ENCODE data around the gene CLIC1. TPM values are rescaled to one million over a fixed set of nuclear protein-coding genes. Genes with fewer than 3 reads are reported as not detected.

Gene CLIC1
- total and polyA plus RNA-seq, 3 donors from 2014 or later: 35.4 to 130 (median 93.5) TPM

GRCh38 chr6:31775633-31776484 is 39.5 kb upstream of the CLIC1 start:
- peaks cover 12% of the 10 kb centered on the region for H3K4me1 ChIP-seq
- TF ChIP-seq CTCF (IDR thresholded peaks at IDR 0.05) (no peak), POLR2A (IDR thresholded peaks at IDR 0.05) (no peak)
- 91 to 93% methylated on average over 30 to 32 of the region's 32 CpGs for WGBS, 2 donors
- no peaks in the 10 kb centered on the region for H3K36me3 ChIP-seq (ENCODE audit: low read depth, missing control alignments)
- intact Hi-C loops (cut with DNase I; ENCODE audit: low total_unique reads): no loop called here
- no peaks in the 10 kb centered on the region for H3K27me3 ChIP-seq
- DNase-seq: no peak
- no peak overlapping the region for H3K4me3 ChIP-seq
- no peaks in the 10 kb centered on the region for H3K9me3 ChIP-seq
- H3K27ac ChIP-seq: no peak overlapping the region

GRCh38 chr6:31775184-31775583 is 38.9 kb upstream of the CLIC1 start:
- Histone ChIP-seq H3K9me3 (no peaks in the 10 kb centered on the region), H3K27me3 (no peaks in the 10 kb centered on the region), H3K36me3 (ENCODE audit: low read depth, missing control alignments) (no peaks in the 10 kb centered on the region), H3K4me1 (peaks cover 12% of the 10 kb centered on the region), H3K27ac (no peak overlapping the region), H3K4me3 (no peak overlapping the region)
- no peak for TF ChIP-seq POLR2A (IDR thresholded peaks at IDR 0.05)
- no peak for TF ChIP-seq CTCF (IDR thresholded peaks at IDR 0.05)
- intact Hi-C loops (cut with DNase I; ENCODE audit: low total_unique reads): no loop called here
- DNase-seq: no peak
- 71 to 93% methylated on average over 4 of the region's 4 CpGs for WGBS, 2 donors

- Histone ChIP-seq H3K36me3 (ENCODE audit: low read depth, missing control alignments) (no peaks in the 10 kb centered on the region), H3K27me3 (no peaks in the 10 kb centered on the region), H3K4me3 (no peak overlapping the region), H3K9me3 (no peaks in the 10 kb centered on the region), H3K27ac (no peak overlapping the region), H3K4me1 (peaks cover 8% of the 10 kb centered on the region)
- intact Hi-C loops (cut with DNase I; ENCODE audit: low total_unique reads): no loop called here
- TF ChIP-seq CTCF (IDR thresholded peaks at IDR 0.05) (no peak), POLR2A (IDR thresholded peaks at IDR 0.05) (no peak)
- WGBS, 2 donors: 36 to 54% methylated on average over 4 of the region's 4 CpGs
- DNase-seq: no peak
Observed at GRCh38 chr6:31771992-31772358, 35.6 kb upstream of the CLIC1 start.

GRCh38 chr6:31770860-31771259 is 34.5 kb upstream of the CLIC1 start:
- H3K4me1 ChIP-seq: no peaks in the 10 kb centered on the region
- TF ChIP-seq CTCF (IDR thresholded peaks at IDR 0.05) (no peak), POLR2A (IDR thresholded peaks at IDR 0.05) (no peak)
- H3K27ac ChIP-seq: no peak overlapping the region
- intact Hi-C loops (cut with DNase I; ENCODE audit: low total_unique reads): no loop called here
- 84 to 85% methylated on average over 2 of the region's 2 CpGs for WGBS, 2 donors
- no peaks in the 10 kb centered on the region for H3K27me3 ChIP-seq
- no peaks in the 10 kb centered on the region for H3K36me3 ChIP-seq (ENCODE audit: low read depth, missing control alignments)
- no peaks in the 10 kb centered on the region for H3K9me3 ChIP-seq
- no peak for DNase-seq
- H3K4me3 ChIP-seq: no peak overlapping the region

Data from testis (tissue), 3 donors.